COLO829 (cell line): ENCODE data around the gene SYNJ2BP.

Source experiments
- DNase-seq: peaks from one replicate; pipeline ENCODE4 v3.0.0; 2012; ENCODE audit warnings: low spot score

Gene SYNJ2BP

GRCh38 chr14:70391493-70392391 lies 25.1 kb downstream of the SYNJ2BP start:
- no peak for DNase-seq

- no peak for DNase-seq
Observed at GRCh38 chr14:70382536-70382935, 34.4 kb downstream of the SYNJ2BP start.

GRCh38 chr14:70380824-70381223 lies 36.1 kb downstream of the SYNJ2BP start:
- DNase-seq = no peak

DNA sequence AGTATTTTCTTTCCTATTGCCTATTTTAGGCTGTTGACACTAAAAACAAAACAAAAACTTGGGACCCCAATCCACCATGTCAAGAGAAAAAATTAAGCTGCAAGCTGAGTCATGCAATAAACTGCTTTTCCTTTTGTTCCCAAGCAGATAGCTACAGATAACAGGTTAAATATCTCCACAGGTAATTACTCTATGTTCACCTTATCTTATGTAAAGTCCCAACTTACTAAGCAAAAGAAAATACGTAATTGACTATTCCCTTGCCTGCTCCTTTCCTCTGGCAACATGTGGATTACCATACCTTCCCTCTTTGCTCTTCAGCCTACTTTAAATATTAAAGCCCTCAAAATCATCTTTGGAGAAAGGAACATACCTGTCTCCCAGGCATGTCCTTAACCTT lies 38.2 kb downstream of the SYNJ2BP start:
- DNase-seq = no peak
